Right lobe of liver (tissue), 6 donors: ENCODE results near the gene EPHA2. TPM values are rescaled to one million over a fixed set of nuclear protein-coding genes. Genes with fewer than 3 reads are reported as not detected.
A peak's percentile ranks its signal among the peaks of the same experiment; 100 is the strongest.

Source experiments
- ATAC-seq, 4 donors: fragments of 200-7000 bp; cut with Tn5 transposase; one replicate each; pipeline ENCODE4 v1.9.1; 2020; ENCODE audit warnings: mild to moderate bottlenecking in 4 of 4, moderate library complexity in 4 of 4
- DNase-seq, 3 donors: peaks; one replicate each; pipeline ENCODE4 v3.0.0-alpha.2; 2020
- H3K27ac ChIP-seq, 3 donors: fragments of 200-600 bp; one replicate each; pipeline ENCODE4 v1.8.0; 2022
- H3K27me3 ChIP-seq, 2 donors: fragments of 200-600 bp; one replicate each; pipeline ENCODE4 v1.8.0; 2022
- H3K36me3 ChIP-seq, 4 donors: fragments of 200-600 bp; sonication (generic) in 1 of 4; one replicate each; pipeline versions ENCODE4 v1.5.1 to v1.8.0; 2017 to 2022; ENCODE audit warnings: control low read depth in 1 of 4
- H3K4me1 ChIP-seq, 4 donors: fragments of 200-600 bp; sonication (generic) in 1 of 4; one replicate each; pipeline versions ENCODE4 v1.5.1 to v1.8.0; 2017 to 2022; ENCODE audit warnings: control low read depth in 1 of 4
- H3K4me3 ChIP-seq, 3 donors: fragments of 200-600 bp; one replicate each; pipeline ENCODE4 v1.8.0; 2022
- H3K9me3 ChIP-seq, 4 donors: fragments of 200-600 bp; sonication (generic) in 1 of 4; one replicate each; pipeline versions ENCODE4 v1.5.1 to v1.8.0; 2017 to 2022; ENCODE audit warnings: control low read depth in 1 of 4
- POLR2A ChIP-seq: fragments of 450-650 bp; IDR thresholded peaks from one replicate; pipeline ENCODE4 v1.6.1; 2017; ENCODE audit warnings: antibody characterized with exemption, mild to moderate bottlenecking
- WGBS: methylation state at CpG from one replicate; pipeline ENCODE4 v1.1.6; 2018; ENCODE audit warnings: low coverage, low lambda C conversion rate; ENCODE audit not compliant: insufficient coverage; ENCODE audit errors: missing lambda C conversion rate; 5-methylcytosine and 5-hydroxymethylcytosine counted together
- intact Hi-C, 2 donors: fragments of 100-400 bp; cut with DNase I; formaldehyde crosslinking; loops; one replicate each; pipeline versions ENCODE4 v1.11.2 to v1.14.1; 2022
- total RNA-seq, 6 experiments: library from RNA; depleted of rRNA in 2 of 6; stranded (reverse); fragments of >200 nt in 2 of 6; fragmentation: NEBNext Ultra II Directional in 3 of 6; extraction: Animal tissue kit (Norgen Biotek cat#: 25700) in 3 of 6; gene quantifications; one replicate each; pipeline versions ENCODE4 v1.1.0 to v1.2.4, GENCODE V29; 2016 to 2023
- TF ChIP-seq, protein P1 (sequence below), 4 donors: fragments of 200-600 bp in 3 of 4; fragments of 450-650 bp in 1 of 4; IDR thresholded peaks; one replicate each; pipeline versions ENCODE4 v1.5.1 to v1.8.0; 2016 to 2022; ENCODE audit warnings: antibody characterized with exemption in 4 of 4, mild to moderate bottlenecking in 2 of 4
- donor health status: DM: no; HTN: yes; CAD: no.
- donor health status: DM: no; HTN: no; CAD: no.
- donor health status: DM: no; HTN: no; CAD: no.
- donor health status: DM: no; HTN: yes; CAD: no.
- donor health status: DM: no; HTN: yes; CAD: no.

Gene EPHA2
- total RNA-seq, 6 experiments from 2014 or later, result 6.0 to 14.7 (median 10.8) TPM

DNA sequence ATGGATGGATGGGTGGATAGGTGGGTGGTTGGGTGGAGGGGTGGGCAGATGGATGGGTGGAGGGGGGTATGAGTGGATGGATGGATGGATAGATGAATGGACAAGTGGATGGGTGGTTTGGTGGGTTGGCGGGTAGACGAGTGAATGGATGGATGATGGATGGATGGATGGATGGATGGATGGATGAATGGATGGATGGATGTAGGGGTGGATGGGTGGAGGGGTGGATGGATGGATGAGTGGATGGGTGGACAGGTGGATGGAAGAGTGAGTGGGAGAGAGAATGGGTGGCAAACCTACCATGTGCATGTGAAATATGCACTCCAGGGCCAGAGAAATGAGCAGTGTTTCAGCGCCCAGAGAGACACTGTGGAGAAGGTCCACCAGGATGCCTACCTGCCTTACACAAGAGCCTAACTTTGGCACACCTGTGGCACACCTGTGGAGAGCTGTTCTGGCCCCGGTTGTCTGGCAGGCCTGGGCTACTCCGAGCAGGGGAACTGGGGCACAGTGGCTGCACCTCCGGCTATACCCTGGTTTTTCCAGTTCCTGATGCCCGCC lies 12.8 kb downstream of the EPHA2 start:
- H3K36me3 ChIP-seq, result peaks cover 0 to 9% (median 4%) of the 10 kb centered on the region in 4 donors
- ATAC-seq, result no peak
- H3K4me1 ChIP-seq, result peaks cover 0 to 45% (median 19%) of the 10 kb centered on the region in 4 donors
- no peak for DNase-seq
- TF ChIP-seq POLR2A, result no peak
- TF ChIP-seq, protein P1, sequence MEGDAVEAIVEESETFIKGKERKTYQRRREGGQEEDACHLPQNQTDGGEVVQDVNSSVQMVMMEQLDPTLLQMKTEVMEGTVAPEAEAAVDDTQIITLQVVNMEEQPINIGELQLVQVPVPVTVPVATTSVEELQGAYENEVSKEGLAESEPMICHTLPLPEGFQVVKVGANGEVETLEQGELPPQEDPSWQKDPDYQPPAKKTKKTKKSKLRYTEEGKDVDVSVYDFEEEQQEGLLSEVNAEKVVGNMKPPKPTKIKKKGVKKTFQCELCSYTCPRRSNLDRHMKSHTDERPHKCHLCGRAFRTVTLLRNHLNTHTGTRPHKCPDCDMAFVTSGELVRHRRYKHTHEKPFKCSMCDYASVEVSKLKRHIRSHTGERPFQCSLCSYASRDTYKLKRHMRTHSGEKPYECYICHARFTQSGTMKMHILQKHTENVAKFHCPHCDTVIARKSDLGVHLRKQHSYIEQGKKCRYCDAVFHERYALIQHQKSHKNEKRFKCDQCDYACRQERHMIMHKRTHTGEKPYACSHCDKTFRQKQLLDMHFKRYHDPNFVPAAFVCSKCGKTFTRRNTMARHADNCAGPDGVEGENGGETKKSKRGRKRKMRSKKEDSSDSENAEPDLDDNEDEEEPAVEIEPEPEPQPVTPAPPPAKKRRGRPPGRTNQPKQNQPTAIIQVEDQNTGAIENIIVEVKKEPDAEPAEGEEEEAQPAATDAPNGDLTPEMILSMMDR (IDR thresholded peaks at IDR 0.05), result no peak
- intact Hi-C loops, result loop anchor here in 1 of 2 donors (5.0 to 10.0 kb wide), 2 partner anchors 39 to 78 kb away; no protein-coding TSS in a partner anchor
- no peak overlapping the region for H3K4me3 ChIP-seq
- WGBS, result 100% methylated on average over 2 of the region's 7 CpGs
- H3K9me3 ChIP-seq, result no peaks in the 10 kb centered on the region
- H3K27me3 ChIP-seq, result no peaks in the 10 kb centered on the region
- peak overlapping the region; percentile 74 to 93 (median 84) for H3K27ac ChIP-seq

DNA sequence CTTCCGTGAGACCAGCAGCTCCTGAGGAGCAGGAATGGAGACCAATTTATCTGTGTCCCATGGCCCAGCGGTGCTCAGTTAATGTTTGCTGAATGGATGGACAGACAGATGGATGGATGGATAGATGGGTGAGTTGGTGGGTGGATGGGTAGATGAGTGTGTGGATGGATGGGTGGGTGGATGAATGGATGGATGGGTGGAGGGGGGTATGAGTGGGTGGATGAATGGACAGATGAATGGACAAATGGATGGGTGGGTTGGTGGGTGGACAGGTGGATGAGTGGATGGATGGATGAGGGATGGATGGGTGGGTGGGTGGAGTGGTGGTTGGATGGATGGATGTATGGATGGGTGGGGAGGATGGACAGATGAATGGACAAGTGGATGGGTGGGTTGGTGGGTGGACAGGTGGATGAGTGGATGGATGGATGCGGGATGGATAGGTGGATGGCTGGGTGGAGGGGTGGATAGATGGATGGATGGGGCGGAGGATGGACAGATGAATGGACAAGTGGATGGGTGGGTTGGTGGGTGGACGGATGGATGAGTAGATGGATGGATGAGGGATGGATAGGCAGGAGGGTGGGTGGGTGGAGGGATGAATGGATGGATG lies 13.4 kb downstream of the EPHA2 start:
- peaks cover 0 to 9% (median 5%) of the 10 kb centered on the region in 4 donors for H3K36me3 ChIP-seq
- ATAC-seq (no peak), DNase-seq (no peak)
- no peak overlapping the region for H3K4me3 ChIP-seq
- TF ChIP-seq POLR2A, result no peak
- TF ChIP-seq, protein P1 (IDR thresholded peaks at IDR 0.05), result no peak
- H3K9me3 ChIP-seq, result no peaks in the 10 kb centered on the region
- peaks cover 0 to 45% (median 19%) of the 10 kb centered on the region in 4 donors for H3K4me1 ChIP-seq
- no peaks in the 10 kb centered on the region for H3K27me3 ChIP-seq
- WGBS, result 89% methylated on average over 5 of the region's 5 CpGs
- intact Hi-C loops, result loop anchor here in 1 of 2 donors (5.0 to 10.0 kb wide), 2 partner anchors 40 to 78 kb away; no protein-coding TSS in a partner anchor
- H3K27ac ChIP-seq, result peak overlapping the region in 1 of 3 donors; percentile 24

DNA sequence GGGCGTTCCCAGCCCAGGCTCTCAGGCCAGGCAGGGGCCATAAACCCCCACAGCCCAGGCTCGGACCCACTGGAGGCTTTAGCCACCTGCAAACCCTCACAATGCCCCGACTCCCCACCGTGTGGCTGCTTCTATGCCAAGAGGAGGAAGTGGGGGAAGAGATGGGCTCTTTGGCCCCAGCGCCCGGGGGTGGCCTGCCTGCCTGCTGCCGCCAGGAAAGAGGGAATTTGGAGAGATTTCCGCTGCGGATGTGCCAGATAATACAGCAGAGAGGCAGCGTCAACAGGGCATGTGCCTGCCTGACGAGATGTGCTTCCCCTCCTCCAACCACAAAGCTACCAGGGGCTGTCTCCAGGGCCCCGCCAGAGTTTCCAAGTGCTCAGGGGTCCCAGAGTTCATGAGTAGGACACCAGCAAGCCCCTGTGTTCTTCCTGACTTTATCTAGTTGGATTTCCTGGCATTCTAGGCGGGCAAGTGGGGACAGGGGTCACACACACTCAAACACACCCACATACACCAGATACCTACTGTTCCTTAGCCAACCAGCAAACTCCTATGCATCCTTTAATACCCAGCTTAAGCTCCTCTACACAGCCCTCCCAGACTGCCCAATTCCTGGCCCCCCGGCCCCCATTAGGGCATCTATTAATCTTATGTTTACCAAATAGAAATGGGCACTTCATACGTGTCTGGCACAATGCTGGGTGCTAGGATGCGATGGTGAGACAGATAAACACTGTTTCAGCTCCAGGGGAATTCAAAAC lies 14.1 kb downstream of the EPHA2 start:
- DNase-seq (no peak), ATAC-seq (no peak)
- no peaks in the 10 kb centered on the region for H3K9me3 ChIP-seq
- H3K4me1 ChIP-seq, result peaks cover 0 to 40% (median 18%) of the 10 kb centered on the region in 4 donors
- 63% methylated on average over 9 of the region's 16 CpGs for WGBS
- intact Hi-C loops, result loop anchor here in 1 of 2 donors (5.0 to 10.0 kb wide), 2 partner anchors 41 to 77 kb away; no protein-coding TSS in a partner anchor
- peaks cover 0 to 11% (median 5%) of the 10 kb centered on the region in 4 donors for H3K36me3 ChIP-seq
- no peak overlapping the region for H3K4me3 ChIP-seq
- no peaks in the 10 kb centered on the region for H3K27me3 ChIP-seq
- H3K27ac ChIP-seq, result peak overlapping the region; percentile 9 to 63 (median 24)
- no peak for TF ChIP-seq POLR2A
- TF ChIP-seq, protein P1 (IDR thresholded peaks at IDR 0.05), result no peak

DNA sequence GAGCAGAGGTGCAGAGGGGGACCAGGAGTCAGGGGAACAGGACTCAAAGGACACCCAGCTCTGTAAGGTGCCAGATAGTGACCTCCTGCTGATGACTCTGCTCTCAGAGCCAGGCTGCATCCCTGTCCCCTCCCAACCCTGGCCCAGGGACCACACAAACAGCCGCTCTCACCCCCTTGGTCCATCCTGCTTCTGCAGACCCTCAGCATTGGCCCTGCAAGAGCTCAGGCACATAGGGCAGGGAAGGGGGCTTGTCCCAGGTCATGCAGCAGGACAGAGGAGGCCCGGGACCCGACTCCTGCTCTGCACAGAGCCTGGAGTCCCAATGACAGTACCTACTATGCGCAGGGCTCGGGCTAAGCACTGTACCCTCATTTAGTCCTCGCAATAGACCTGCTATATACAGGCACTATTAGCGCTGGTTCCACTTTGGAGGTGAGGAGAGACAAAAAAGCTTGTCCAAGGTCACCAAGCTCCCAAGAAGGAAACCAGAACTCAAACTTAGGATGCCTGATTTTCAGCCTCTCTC lies 15.7 kb downstream of the EPHA2 start:
- Histone ChIP-seq H3K27ac (no peak overlapping the region), H3K4me1 (peaks cover 0 to 30% (median 10%) of the 10 kb centered on the region in 4 donors), H3K36me3 (peaks cover 0 to 21% (median 10%) of the 10 kb centered on the region in 4 donors), H3K27me3 (no peaks in the 10 kb centered on the region), H3K4me3 (no peak overlapping the region), H3K9me3 (no peaks in the 10 kb centered on the region)
- ATAC-seq (no peak), DNase-seq (no peak)
- TF ChIP-seq, protein P1 (IDR thresholded peaks at IDR 0.05), result no peak
- no peak for TF ChIP-seq POLR2A
- WGBS, result 93% methylated on average over 3 of the region's 7 CpGs
- intact Hi-C loops, result loop anchor here in 1 of 2 donors (5.0 to 10.0 kb wide), 2 partner anchors 42 to 75 kb away; no protein-coding TSS in a partner anchor
